ENCODE measurements around the gene ATP8B3. TPM values are rescaled to one million over a fixed set of nuclear protein-coding genes. Genes with fewer than 3 reads are reported as not detected.
A peak's percentile ranks its signal among the peaks of the same experiment; 100 is the strongest.

The ATP8B3 gene
- total RNA-seq, 1 donor, result 0.86 TPM

- TF ChIP-seq CTCF (IDR thresholded peaks at IDR 0.05; ENCODE audit: insufficient read depth, low read depth, low read length), result no peak
- H3K4me3 ChIP-seq (ENCODE audit: low read depth, low read length), result no peak overlapping the region
- no peak for DNase-seq (ENCODE audit: low read depth)
Observed at GRCh38 chr19:1814833-1815604, 2.9 kb upstream of the ATP8B3 start.

- TF ChIP-seq CTCF (IDR thresholded peaks at IDR 0.05; ENCODE audit: insufficient read depth, low read depth, low read length), result no peak
- no peak for DNase-seq (ENCODE audit: low read depth)
- no peak overlapping the region for H3K4me3 ChIP-seq (ENCODE audit: low read depth, low read length)
Observed at GRCh38 chr19:1814391-1814790, 2.3 kb upstream of the ATP8B3 start.

- TF ChIP-seq CTCF (IDR thresholded peaks at IDR 0.05; ENCODE audit: insufficient read depth, low read depth, low read length), result no peak
- H3K4me3 ChIP-seq (ENCODE audit: low read depth, low read length), result peak overlapping the region; percentile 69
- DNase-seq (ENCODE audit: low read depth), result no peak
Observed at GRCh38 chr19:1813192-1814182, 1.4 kb upstream of the ATP8B3 start.

- peak; percentile 96 for DNase-seq (ENCODE audit: low read depth)
- peak overlapping the region; percentile 69 for H3K4me3 ChIP-seq (ENCODE audit: low read depth, low read length)
- TF ChIP-seq CTCF (IDR thresholded peaks at IDR 0.05; ENCODE audit: insufficient read depth, low read depth, low read length), result peak; percentile 55
Observed at GRCh38 chr19:1812426-1813191, 533 bp upstream of the ATP8B3 start.

- peak; percentile 19 for DNase-seq (ENCODE audit: low read depth)
- peak overlapping the region; percentile 69 for H3K4me3 ChIP-seq (ENCODE audit: low read depth, low read length)
- no peak for TF ChIP-seq CTCF (IDR thresholded peaks at IDR 0.05; ENCODE audit: insufficient read depth, low read depth, low read length)
Observed at GRCh38 chr19:1811472-1811894, 593 bp downstream of the ATP8B3 start.

GRCh38 chr19:1810439-1811160, 1.5 kb downstream of the ATP8B3 start:
- DNase-seq (ENCODE audit: low read depth), result no peak
- TF ChIP-seq CTCF (IDR thresholded peaks at IDR 0.05; ENCODE audit: insufficient read depth, low read depth, low read length), result no peak
- no peak overlapping the region for H3K4me3 ChIP-seq (ENCODE audit: low read depth, low read length)
